SU-DHL-6 (cell line): Measurements from ENCODE around the gene GSTO1.

ENCODE experiments used
- H2AFZ ChIP-seq: fragments of 200-600 bp; sonication (generic); 2 replicates; pipeline ENCODE4 v1.6.1; 2014; ENCODE audit warnings: low read depth, mild to moderate bottlenecking, moderate library complexity, mixed read lengths, antibody characterized with exemption, low read length; ENCODE audit not compliant: severe bottlenecking
- H3F3A ChIP-seq: fragments of 200-600 bp; shearing (Covaris generic); 2 replicates; pipeline ENCODE4 v1.6.0; 2016; ENCODE audit warnings: antibody characterized with exemption, mild to moderate bottlenecking; ENCODE audit not compliant: insufficient read depth
- H3K27ac ChIP-seq: fragments of 200-600 bp; sonication (generic); 2 replicates; pipeline ENCODE4 v1.5.1; 2016; ENCODE audit warnings: low read depth, mild to moderate bottlenecking, low read length, moderate library complexity, mixed read lengths
- H3K27me3 ChIP-seq: fragments of 200-600 bp; sonication (generic), shearing (Covaris generic); 2 replicates; pipeline ENCODE4 v1.6.0; 2014; ENCODE audit warnings: mild to moderate bottlenecking, low read length
- H3K36me3 ChIP-seq: fragments of 200-600 bp; sonication (generic); 2 replicates; pipeline ENCODE4 v1.6.1; 2014; ENCODE audit warnings: mild to moderate bottlenecking, low read length, mixed read lengths
- H3K4me2 ChIP-seq: fragments of 300-600, 200-600 bp; shearing (Covaris generic), sonication (generic); 2 replicates; pipeline ENCODE4 v1.6.0; 2014; ENCODE audit warnings: low read length, low read depth, mild to moderate bottlenecking; ENCODE audit not compliant: poor library complexity, severe bottlenecking
- H3K4me3 ChIP-seq: fragments of 200-600 bp; sonication (generic); 2 replicates; pipeline ENCODE4 v1.5.1; 2014; ENCODE audit warnings: antibody characterized with exemption, low read length, mild to moderate bottlenecking, mixed read lengths; ENCODE audit not compliant: insufficient read depth, poor library complexity, severe bottlenecking
- H3K79me2 ChIP-seq: fragments of 200-600 bp; sonication (generic); 2 replicates; pipeline ENCODE4 v1.6.1; 2014; ENCODE audit warnings: mild to moderate bottlenecking, low read length, moderate library complexity; ENCODE audit not compliant: insufficient read depth
- H3K9ac ChIP-seq: fragments of 200-600 bp; sonication (generic); 2 replicates; pipeline ENCODE4 v1.7.0; 2014; ENCODE audit warnings: mild to moderate bottlenecking, low read length
- H3K9me2 ChIP-seq: fragments of 200-600 bp; sonication (generic); replicated peaks from 2 replicates; pipeline ENCODE4 v1.6.1; 2014; ENCODE audit warnings: low read length; ENCODE audit not compliant: insufficient read depth
- H3K9me3 ChIP-seq: fragments of 200-600 bp; sonication (generic); 2 replicates; pipeline ENCODE4 v1.6.1; 2014; ENCODE audit warnings: low read length, mixed read lengths; ENCODE audit not compliant: insufficient read depth
- H4K20me1 ChIP-seq: fragments of 200-600 bp; sonication (generic); 2 replicates; pipeline ENCODE4 v1.6.1; 2014; ENCODE audit warnings: low read depth, mild to moderate bottlenecking, antibody characterized with exemption, low read length, moderate library complexity, mixed read lengths
- CTCF ChIP-seq: fragments of 200-600 bp; sonication (generic); IDR thresholded peaks from one replicate; pipeline ENCODE4 v1.5.1; 2017; ENCODE audit warnings: antibody characterized with exemption, mild to moderate bottlenecking, low read length, moderate library complexity; ENCODE audit not compliant: insufficient read depth, poor library complexity, severe bottlenecking
- EZH2phosphoT487 ChIP-seq: fragments of 200-600 bp; sonication (generic), shearing (Covaris generic); conservative IDR thresholded peaks from 2 replicates; pipeline ENCODE4 v1.6.1; 2018; ENCODE audit warnings: mild to moderate bottlenecking, antibody characterized with exemption, low read length, moderate library complexity, mixed read lengths

The GSTO1 gene

GRCh38 chr10:104216631-104217030 is 38.1 kb upstream of the GSTO1 start:
- H3K27ac ChIP-seq: no peak overlapping the region
- no peak for TF ChIP-seq CTCF
- H3K9me3 ChIP-seq: no peaks in the 10 kb centered on the region

GRCh38 chr10:104218751-104219150 is 35.9 kb upstream of the GSTO1 start:
- Histone ChIP-seq H2AFZ (no peak overlapping the region), H3K79me2 (no peaks in the 10 kb centered on the region), H3K27me3 (no peaks in the 10 kb centered on the region), H4K20me1 (no peaks in the 10 kb centered on the region), H3F3A (no peaks in the 10 kb centered on the region), H3K9me2 (no peaks in the 10 kb centered on the region), H3K4me3 (no peak overlapping the region), H3K4me2 (no peak overlapping the region), H3K27ac (no peak overlapping the region), H3K36me3 (no peaks in the 10 kb centered on the region), H3K9ac (no peak overlapping the region), H3K9me3 (no peaks in the 10 kb centered on the region)
- no peak for TF ChIP-seq EZH2phosphoT487
- TF ChIP-seq CTCF: no peak

More at GRCh38 chr10:104216631-104217030, 38.1 kb upstream of the GSTO1 start:
- H3K79me2 ChIP-seq: no peaks in the 10 kb centered on the region
- no peaks in the 10 kb centered on the region for H4K20me1 ChIP-seq
- no peak overlapping the region for H3K4me2 ChIP-seq
- H3F3A ChIP-seq: no peaks in the 10 kb centered on the region
- H3K27me3 ChIP-seq: no peaks in the 10 kb centered on the region; the same call in 1 of the 2 replicates
- H3K9me2 ChIP-seq: no peaks in the 10 kb centered on the region
- H3K9ac ChIP-seq: no peak overlapping the region
- H3K36me3 ChIP-seq: no peaks in the 10 kb centered on the region
- H2AFZ ChIP-seq: no peak overlapping the region
- no peak overlapping the region for H3K4me3 ChIP-seq

- TF ChIP-seq CTCF (no peak), EZH2phosphoT487 (no peak)
Observed at GRCh38 chr10:104220522-104220921, 34.2 kb upstream of the GSTO1 start.

GRCh38 chr10:104223304-104223703 is 31.4 kb upstream of the GSTO1 start:
- Histone ChIP-seq H3K27ac (no peak overlapping the region), H3K9ac (no peak overlapping the region), H3K27me3 (no peaks in the 10 kb centered on the region), H4K20me1 (no peaks in the 10 kb centered on the region), H3K4me3 (no peak overlapping the region), H2AFZ (no peak overlapping the region), H3K9me2 (no peaks in the 10 kb centered on the region), H3K4me2 (no peak overlapping the region), H3K79me2 (no peaks in the 10 kb centered on the region), H3K36me3 (no peaks in the 10 kb centered on the region), H3F3A (no peaks in the 10 kb centered on the region), H3K9me3 (no peaks in the 10 kb centered on the region)
- TF ChIP-seq EZH2phosphoT487: no peak
- no peak for TF ChIP-seq CTCF

More at GRCh38 chr10:104220522-104220921, 34.2 kb upstream of the GSTO1 start:
- Histone ChIP-seq H3K9me2 (no peaks in the 10 kb centered on the region), H3K4me2 (no peak overlapping the region), H3K9ac (no peak overlapping the region), H3K9me3 (no peaks in the 10 kb centered on the region), H4K20me1 (no peaks in the 10 kb centered on the region), H2AFZ (no peak overlapping the region), H3K27ac (no peak overlapping the region), H3K4me3 (no peak overlapping the region), H3K27me3 (no peaks in the 10 kb centered on the region), H3F3A (no peaks in the 10 kb centered on the region), H3K36me3 (no peaks in the 10 kb centered on the region), H3K79me2 (no peaks in the 10 kb centered on the region)
